NB4 (cell line): ENCODE results near the gene CAMK4.

Experiments used
- DNase-seq: peaks from one replicate; pipeline ENCODE4 v3.0.0; 2010; ENCODE audit warnings: low read depth
- H3K4me3 ChIP-seq: one replicate; pipeline ENCODE4 v1.5.1; 2011; ENCODE audit warnings: mild to moderate bottlenecking, low read depth, low read length, moderate library complexity
- MYC ChIP-seq: IDR thresholded peaks from 2 replicates; pipeline ENCODE4 v1.6.1; 2011; ENCODE audit warnings: low read depth, low read length
- POLR2A ChIP-seq: IDR thresholded peaks from 2 replicates; pipeline ENCODE4 v1.6.1; 2011; ENCODE audit warnings: mild to moderate bottlenecking; ENCODE audit not compliant: insufficient read length; ENCODE audit errors: extremely low read depth
- TF ChIP-seq, protein P1 (sequence below): IDR thresholded peaks from one replicate; pipeline ENCODE4 v1.5.1; 2012; ENCODE audit warnings: low read depth, low read length
- TF ChIP-seq, protein P2 (sequence below): IDR thresholded peaks from 2 replicates; pipeline ENCODE4 v1.6.1; 2011; ENCODE audit warnings: low read depth, low read length

The CAMK4 gene

DNA sequence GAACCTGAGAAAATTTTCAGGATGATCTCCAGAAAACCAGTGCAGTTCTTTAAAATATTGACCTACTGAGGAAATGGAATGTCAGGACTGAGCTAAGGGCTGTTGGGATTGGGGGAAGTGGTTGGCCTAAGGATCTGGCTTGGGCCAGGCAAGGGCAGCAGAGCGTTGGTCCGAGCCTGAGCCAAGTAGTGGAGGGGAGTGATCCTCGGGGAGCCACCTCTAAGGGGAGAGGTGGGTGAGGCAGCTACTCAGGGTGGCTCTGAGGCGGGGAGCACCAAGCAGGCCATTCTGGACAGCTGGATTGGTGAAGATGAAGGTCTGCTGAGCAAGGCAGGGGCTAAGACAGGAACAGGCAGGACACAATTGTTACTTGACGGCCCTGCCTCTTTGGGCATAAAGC, 11.5 kb downstream of the CAMK4 start:
- no peak for DNase-seq
- TF ChIP-seq, protein P1, sequence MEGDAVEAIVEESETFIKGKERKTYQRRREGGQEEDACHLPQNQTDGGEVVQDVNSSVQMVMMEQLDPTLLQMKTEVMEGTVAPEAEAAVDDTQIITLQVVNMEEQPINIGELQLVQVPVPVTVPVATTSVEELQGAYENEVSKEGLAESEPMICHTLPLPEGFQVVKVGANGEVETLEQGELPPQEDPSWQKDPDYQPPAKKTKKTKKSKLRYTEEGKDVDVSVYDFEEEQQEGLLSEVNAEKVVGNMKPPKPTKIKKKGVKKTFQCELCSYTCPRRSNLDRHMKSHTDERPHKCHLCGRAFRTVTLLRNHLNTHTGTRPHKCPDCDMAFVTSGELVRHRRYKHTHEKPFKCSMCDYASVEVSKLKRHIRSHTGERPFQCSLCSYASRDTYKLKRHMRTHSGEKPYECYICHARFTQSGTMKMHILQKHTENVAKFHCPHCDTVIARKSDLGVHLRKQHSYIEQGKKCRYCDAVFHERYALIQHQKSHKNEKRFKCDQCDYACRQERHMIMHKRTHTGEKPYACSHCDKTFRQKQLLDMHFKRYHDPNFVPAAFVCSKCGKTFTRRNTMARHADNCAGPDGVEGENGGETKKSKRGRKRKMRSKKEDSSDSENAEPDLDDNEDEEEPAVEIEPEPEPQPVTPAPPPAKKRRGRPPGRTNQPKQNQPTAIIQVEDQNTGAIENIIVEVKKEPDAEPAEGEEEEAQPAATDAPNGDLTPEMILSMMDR: no peak
- TF ChIP-seq MYC (no peak), POLR2A (no peak)
- TF ChIP-seq, protein P2, sequence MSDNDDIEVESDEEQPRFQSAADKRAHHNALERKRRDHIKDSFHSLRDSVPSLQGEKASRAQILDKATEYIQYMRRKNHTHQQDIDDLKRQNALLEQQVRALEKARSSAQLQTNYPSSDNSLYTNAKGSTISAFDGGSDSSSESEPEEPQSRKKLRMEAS: no peak
- no peak overlapping the region for H3K4me3 ChIP-seq

DNA sequence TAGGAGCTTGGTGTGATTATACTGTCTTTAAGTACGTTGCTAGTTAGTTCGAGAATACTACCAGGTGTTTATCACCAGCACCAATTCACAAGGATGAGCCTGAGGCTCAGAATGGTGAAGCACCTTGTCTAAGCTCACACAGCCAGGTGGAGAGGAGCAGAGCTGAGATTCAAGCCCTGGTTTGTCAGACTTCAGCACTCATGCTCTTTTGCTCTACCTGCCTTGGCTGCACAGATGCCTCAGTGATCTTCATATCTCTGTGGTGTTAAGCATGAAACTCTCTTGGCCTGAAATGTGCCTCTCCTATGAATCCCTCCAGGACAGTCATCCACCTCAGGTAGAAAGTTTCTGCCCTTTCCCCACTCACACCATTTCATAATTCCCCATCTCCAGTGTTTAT, 12.2 kb downstream of the CAMK4 start:
- TF ChIP-seq MYC (no peak), POLR2A (no peak)
- TF ChIP-seq, protein P2: no peak
- TF ChIP-seq, protein P1: no peak
- no peak overlapping the region for H3K4me3 ChIP-seq
- DNase-seq: no peak

DNA sequence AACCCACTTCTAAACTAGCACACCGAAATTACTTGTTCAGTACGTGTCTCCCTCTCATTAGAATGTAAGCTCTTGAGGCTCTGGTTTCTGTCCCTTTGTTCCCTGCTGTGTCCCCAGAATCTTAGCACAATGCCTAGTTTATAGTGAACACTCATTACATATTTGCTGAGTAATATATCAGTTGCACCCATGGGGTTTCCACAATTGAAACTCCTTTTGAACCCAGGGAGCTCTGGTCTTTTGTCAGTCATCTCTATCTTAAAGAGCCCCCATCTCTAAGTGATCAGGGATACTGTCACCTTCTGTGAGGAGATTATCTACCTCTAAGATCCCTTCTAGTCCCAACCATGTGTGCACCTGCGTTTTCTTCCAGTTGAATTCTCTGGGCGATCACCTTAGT, 12.8 kb downstream of the CAMK4 start:
- H3K4me3 ChIP-seq: no peak overlapping the region
- no peak for DNase-seq
- TF ChIP-seq, protein P1: no peak
- TF ChIP-seq, protein P2: no peak
- TF ChIP-seq POLR2A (no peak), MYC (no peak)

DNA sequence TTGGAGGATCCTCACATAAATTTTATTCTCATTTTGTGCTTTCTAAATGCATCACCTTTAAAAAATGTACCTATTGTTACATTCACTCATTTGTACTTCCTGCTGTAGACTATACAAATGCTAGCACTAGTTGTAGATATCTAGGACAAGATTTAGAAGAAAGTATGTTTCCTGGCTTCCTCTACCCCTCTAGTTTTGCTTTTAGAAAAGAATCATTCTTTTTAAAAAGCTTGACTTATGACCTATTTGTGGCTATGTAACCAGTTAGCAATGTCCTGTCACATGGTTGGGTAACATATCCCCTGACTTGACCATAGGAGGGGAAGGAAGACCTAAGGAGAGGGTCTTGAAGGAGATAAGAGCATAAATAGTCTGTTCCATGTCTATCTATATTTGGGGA, 13.3 kb downstream of the CAMK4 start:
- H3K4me3 ChIP-seq: no peak overlapping the region
- DNase-seq: no peak
- TF ChIP-seq, protein P1: no peak
- TF ChIP-seq MYC: no peak
- no peak for TF ChIP-seq POLR2A
- TF ChIP-seq, protein P2: no peak

DNA sequence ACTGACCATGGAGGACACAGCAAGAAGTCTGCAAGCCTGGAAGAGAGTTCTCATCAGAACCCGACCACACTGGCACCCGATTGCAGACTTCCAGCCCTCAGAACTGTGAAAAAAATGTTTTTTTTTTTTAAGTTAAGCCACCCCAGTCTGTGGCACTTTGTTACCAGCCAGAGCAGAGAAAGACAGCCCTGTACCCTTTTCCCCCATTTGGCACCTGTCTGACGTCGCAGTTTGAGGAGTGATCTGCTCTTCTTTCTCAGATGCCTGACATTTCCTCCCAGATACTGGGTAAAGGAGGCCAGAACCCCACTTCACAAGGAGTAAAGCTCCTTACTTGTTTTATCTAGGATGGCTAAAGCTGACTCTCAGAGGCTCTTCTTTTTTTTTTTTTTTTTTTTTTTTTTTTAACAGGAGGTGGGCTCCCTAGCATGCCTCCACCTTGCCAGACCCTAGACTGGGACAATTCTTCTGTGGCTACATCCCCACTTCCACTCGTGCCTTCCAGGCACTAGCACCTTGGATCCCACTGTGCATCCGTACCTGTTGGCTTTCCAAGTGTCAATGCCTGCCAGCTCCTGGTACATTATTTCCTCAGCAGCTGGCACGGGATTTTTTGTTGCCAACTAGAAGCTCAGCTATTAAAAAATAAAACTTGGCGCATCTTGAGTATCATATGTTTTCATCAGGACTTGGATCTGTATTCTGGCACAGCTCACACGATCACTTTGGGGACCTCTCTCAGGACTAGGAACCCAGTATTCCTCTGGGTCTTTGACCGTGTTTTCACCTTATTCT, 14.4 kb downstream of the CAMK4 start:
- TF ChIP-seq, protein P1: no peak
- TF ChIP-seq POLR2A (no peak), MYC (no peak)
- TF ChIP-seq, protein P2: no peak
- no peak for DNase-seq
- H3K4me3 ChIP-seq: no peak overlapping the region
